HG03439 (cell line): Measurements from ENCODE around the gene IKZF2.

Experiments used
- ATAC-seq: cut with Tn5 transposase; IDR thresholded peaks from one replicate; pipeline ENCODE4 v1.9.1; 2021; ENCODE audit warnings: mild to moderate bottlenecking, moderate library complexity; ENCODE audit not compliant: unreplicated experiment

The IKZF2 gene

DNA sequence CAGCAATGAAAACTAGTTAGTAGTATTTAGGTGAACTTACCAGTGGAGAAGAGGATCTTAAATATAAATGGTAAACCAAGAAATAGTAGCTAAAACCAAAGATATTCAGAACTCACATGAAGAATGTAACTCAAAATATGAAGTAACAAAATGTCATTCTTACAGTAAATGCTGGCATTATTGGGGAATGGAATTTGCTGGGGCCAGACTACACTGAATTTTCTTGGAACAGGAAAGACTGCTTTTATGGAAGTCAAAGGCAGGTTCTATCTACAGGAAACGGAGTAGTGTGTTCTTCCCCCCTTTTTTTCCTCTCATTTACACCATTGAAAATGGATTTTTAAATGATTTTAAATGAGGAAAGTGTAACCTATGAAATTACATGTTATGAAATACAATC lies 188.7 kb downstream of the IKZF2 start:
- ATAC-seq = no peak

GRCh38 chr2:212961255-212961654 lies 190.2 kb downstream of the IKZF2 start:
- ATAC-seq = no peak

DNA sequence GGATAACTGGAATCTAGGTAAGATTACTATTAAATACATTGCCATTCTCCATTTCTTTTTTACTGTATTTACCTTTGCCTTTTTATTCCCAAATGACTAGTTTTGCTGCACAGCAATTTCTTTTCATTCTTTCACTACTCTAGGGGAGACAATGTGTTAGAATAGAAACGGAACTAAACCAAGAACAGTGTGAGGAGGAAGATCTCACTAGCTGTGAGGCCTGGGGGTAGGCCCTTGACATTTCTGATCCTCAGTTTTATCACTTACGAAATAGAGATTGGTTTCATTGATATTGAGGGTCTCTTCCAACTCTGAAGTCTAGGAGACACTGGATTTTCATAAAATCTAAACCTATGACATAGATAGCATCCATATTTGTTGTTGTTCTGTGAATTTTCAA lies 191.1 kb downstream of the IKZF2 start:
- no peak for ATAC-seq

DNA sequence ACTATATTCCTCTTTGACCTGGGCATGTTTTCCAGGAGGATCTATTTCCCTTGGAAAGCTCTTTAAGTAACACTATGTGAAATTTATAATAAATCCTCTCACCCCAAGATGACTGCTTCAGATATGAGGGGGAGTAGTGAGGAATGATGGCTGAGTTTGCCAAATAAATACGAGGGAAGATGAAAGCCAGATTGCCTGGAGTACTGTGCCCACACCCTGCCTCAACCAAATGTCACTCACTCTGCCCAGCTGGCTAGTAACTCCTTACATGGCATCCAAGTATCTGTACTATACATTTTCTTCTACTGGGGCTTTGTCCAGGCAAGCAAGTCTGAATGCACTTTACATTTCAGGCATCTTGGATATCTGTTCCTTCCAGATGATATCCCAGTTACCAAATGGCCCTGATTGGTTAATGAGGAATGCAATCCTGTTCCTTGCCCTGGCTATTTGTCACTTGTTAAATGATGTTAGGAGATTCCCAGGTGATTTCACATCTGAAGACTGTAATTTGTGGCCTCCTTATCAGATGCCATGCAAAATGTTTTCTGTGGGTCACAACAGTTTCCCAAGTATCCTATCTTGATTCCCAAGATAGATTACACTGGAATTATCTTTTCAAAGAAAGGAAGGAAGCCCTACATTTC lies 191.8 kb downstream of the IKZF2 start:
- ATAC-seq = no peak

DNA sequence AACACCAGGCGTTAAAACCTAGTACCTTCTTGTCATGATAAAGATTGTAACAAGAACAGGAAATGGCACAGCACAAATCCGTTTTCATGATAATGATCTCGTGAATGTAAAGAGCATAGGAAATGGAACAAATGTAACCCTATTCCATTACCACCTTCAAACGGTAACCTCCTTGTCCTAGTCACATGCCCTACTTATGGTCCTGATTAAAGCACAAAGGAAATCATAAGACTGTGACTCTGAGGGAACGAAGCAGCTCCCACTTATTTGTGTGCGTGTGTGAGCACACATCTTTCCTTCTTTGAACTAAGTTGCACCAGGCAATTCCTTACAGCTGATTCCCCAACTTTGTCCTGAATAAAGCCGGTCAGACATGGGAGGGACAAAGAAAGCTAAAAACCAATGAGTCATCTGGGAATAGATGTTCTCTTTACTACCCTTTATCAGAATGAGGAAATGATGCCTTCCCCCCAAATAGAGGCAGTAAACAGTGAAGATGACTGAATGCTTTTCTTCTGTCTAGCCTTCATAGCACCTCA lies 192.6 kb downstream of the IKZF2 start:
- ATAC-seq = no peak

DNA sequence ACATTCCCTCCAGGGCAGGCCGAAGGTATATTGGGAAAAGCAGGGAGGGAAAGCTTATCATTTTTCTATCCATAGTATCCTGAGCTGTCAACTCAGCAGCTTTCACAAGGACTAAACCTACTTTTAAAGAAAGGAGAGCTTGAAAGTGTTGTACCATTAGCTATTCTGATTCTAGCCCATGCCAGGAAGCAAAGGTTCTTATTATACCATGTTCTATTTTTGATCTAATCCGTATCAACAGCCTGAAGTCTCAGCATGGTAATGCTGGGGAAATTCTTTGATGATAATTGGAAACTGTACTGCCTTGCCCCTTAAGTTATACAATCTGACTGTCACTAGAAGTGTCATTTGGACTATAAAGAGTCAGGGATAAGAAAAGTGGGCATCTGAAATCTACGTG lies 193.3 kb downstream of the IKZF2 start:
- no peak for ATAC-seq

DNA sequence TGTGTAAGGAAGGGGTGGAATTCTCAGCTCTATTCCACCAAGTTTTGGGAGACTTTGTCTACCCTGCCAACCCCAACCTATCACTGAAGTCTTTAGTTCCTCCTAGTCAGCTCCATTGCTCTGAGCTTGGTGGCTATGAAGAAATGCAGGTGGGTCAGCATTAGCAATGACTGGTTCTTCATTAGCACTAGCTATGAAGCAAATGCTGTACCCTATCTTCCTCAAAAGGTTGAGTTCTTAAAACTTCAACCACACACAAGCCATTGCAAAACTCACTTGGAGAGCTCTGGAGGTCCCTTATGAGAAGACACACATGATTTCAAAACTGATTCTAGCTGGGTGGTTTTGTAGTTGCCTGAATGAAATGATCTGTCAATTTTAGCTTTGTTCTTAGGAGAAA lies 193.8 kb downstream of the IKZF2 start:
- ATAC-seq = no peak

- ATAC-seq = no peak
Observed at GRCh38 chr2:212956665-212957607, 194.5 kb downstream of the IKZF2 start.

GRCh38 chr2:212953170-212953920 lies 198.1 kb downstream of the IKZF2 start:
- no peak for ATAC-seq

DNA sequence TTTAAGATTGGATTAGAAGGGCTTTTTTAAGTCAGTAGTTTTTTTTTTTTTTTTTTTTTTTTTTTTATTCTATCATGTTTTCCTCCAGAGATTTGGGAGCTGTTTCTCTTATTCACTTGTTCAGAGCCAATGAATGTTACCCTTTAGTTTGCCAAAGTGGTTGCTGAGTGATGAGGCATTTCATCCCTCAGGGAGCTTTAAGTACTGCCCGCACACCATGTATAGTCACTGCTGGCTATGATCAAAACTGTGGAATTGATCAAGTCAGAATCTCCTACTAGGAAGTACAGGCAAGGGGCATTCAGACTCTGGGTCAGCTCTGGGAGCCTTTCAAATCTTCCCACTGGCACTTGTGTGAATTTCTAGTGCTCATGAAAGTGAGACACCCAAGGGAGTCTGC lies 201.6 kb downstream of the IKZF2 start:
- no peak for ATAC-seq
